Measurements from ENCODE around the gene HCLS1. TPM values are rescaled to one million over a fixed set of nuclear protein-coding genes. Genes with fewer than 3 reads are reported as not detected.

The HCLS1 gene
- total RNA-seq, 3 donors from 2014 or later (not counting 1 experiment from before 2014, with no cell fraction given) = 331 to 356 (median 336) TPM

GRCh38 chr3:121630355-121630754, 30.3 kb downstream of the HCLS1 start:
- WGBS (ENCODE audit: insufficient coverage) = 91% methylated on average over 1 of the region's 1 CpG

GRCh38 chr3:121629601-121630000, 31.1 kb downstream of the HCLS1 start:
- Mint-ChIP-seq H3K4me3 (no peak overlapping the region), H3K36me3 (peaks cover 38% of the 10 kb centered on the region), H3K4me1 (peaks cover 0 to 19% of the 10 kb centered on the region in 2 donors), H3K9me3 (no peaks in the 10 kb centered on the region), H3K27me3 (ENCODE audit: low read depth in 2 of 2) (no peaks in the 10 kb centered on the region), H3K27ac (peak overlapping the region; percentile 41 to 81)
- no peak overlapping the region for H3K4me3 ChIP-seq (ENCODE audit: low read length)
- peaks cover 38% of the 10 kb centered on the region for H3K36me3 ChIP-seq (ENCODE audit: control insufficient read depth, insufficient read depth, low read length)
- no peak for TF ChIP-seq CTCF (IDR thresholded peaks at IDR 0.05)
- H3K27me3 ChIP-seq (ENCODE audit: control insufficient read depth, insufficient read depth, low read length) = no peaks in the 10 kb centered on the region
- no peak for ATAC-seq
- no peaks in the 10 kb centered on the region for H3K9me3 ChIP-seq (ENCODE audit: control insufficient read depth, insufficient read depth, low read length)
- DNase-seq = no peak
- intact Hi-C loops (cut with micrococcal nuclease) = no loop called here
- H3K4me1 ChIP-seq (ENCODE audit: control insufficient read depth, insufficient read depth, low read length) = no peaks in the 10 kb centered on the region
- WGBS (ENCODE audit: insufficient coverage) = 96% methylated on average over 6 of the region's 6 CpGs
- H3K27ac ChIP-seq (ENCODE audit: low read length) = no peak overlapping the region

More at GRCh38 chr3:121630355-121630754, 30.3 kb downstream of the HCLS1 start:
- Mint-ChIP-seq H3K36me3 (peaks cover 46% of the 10 kb centered on the region), H3K9me3 (no peaks in the 10 kb centered on the region), H3K27me3 (ENCODE audit: low read depth in 2 of 2) (no peaks in the 10 kb centered on the region), H3K4me3 (no peak overlapping the region), H3K4me1 (peaks cover 0 to 19% of the 10 kb centered on the region in 2 donors), H3K27ac (peak overlapping the region; percentile 41 to 81)
- no peak for DNase-seq
- no peaks in the 10 kb centered on the region for H3K9me3 ChIP-seq (ENCODE audit: control insufficient read depth, insufficient read depth, low read length)
- H3K36me3 ChIP-seq (ENCODE audit: control insufficient read depth, insufficient read depth, low read length) = peaks cover 46% of the 10 kb centered on the region
- H3K4me3 ChIP-seq (ENCODE audit: low read length) = no peak overlapping the region
- H3K27me3 ChIP-seq (ENCODE audit: control insufficient read depth, insufficient read depth, low read length) = no peaks in the 10 kb centered on the region
- H3K4me1 ChIP-seq (ENCODE audit: control insufficient read depth, insufficient read depth, low read length) = no peaks in the 10 kb centered on the region
- no peak overlapping the region for H3K27ac ChIP-seq (ENCODE audit: low read length)
- no peak for ATAC-seq
- no peak for TF ChIP-seq CTCF (IDR thresholded peaks at IDR 0.05)
- intact Hi-C loops (cut with micrococcal nuclease) = no loop called here

- Mint-ChIP-seq H3K4me1 (peaks cover 0 to 19% of the 10 kb centered on the region in 2 donors), H3K27me3 (ENCODE audit: low read depth in 2 of 2) (no peaks in the 10 kb centered on the region), H3K36me3 (peaks cover 27% of the 10 kb centered on the region), H3K4me3 (no peak overlapping the region), H3K9me3 (no peaks in the 10 kb centered on the region), H3K27ac (no peak overlapping the region)
- H3K9me3 ChIP-seq (ENCODE audit: control insufficient read depth, insufficient read depth, low read length) = no peaks in the 10 kb centered on the region
- H3K4me1 ChIP-seq (ENCODE audit: control insufficient read depth, insufficient read depth, low read length) = no peaks in the 10 kb centered on the region
- H3K27ac ChIP-seq (ENCODE audit: low read length) = no peak overlapping the region
- peaks cover 20% of the 10 kb centered on the region for H3K36me3 ChIP-seq (ENCODE audit: control insufficient read depth, insufficient read depth, low read length)
- WGBS (ENCODE audit: insufficient coverage) = 60% methylated on average over 3 of the region's 3 CpGs
- DNase-seq (no peak), ATAC-seq (no peak)
- H3K27me3 ChIP-seq (ENCODE audit: control insufficient read depth, insufficient read depth, low read length) = no peaks in the 10 kb centered on the region
- no peak overlapping the region for H3K4me3 ChIP-seq (ENCODE audit: low read length)
- TF ChIP-seq CTCF (IDR thresholded peaks at IDR 0.05) = no peak
- intact Hi-C loops (cut with micrococcal nuclease) = no loop called here
Observed at GRCh38 chr3:121627622-121628021, 33.1 kb downstream of the HCLS1 start.

- Histone ChIP-seq H3K9me3 (ENCODE audit: control insufficient read depth, insufficient read depth, low read length) (no peaks in the 10 kb centered on the region), H3K36me3 (ENCODE audit: control insufficient read depth, insufficient read depth, low read length) (peaks cover 16% of the 10 kb centered on the region), H3K4me3 (ENCODE audit: low read length) (no peak overlapping the region), H3K4me1 (ENCODE audit: control insufficient read depth, insufficient read depth, low read length) (no peaks in the 10 kb centered on the region), H3K27ac (ENCODE audit: low read length) (no peak overlapping the region), H3K27me3 (ENCODE audit: control insufficient read depth, insufficient read depth, low read length) (no peaks in the 10 kb centered on the region)
- Mint-ChIP-seq H3K36me3 (peaks cover 24% of the 10 kb centered on the region), H3K9me3 (no peaks in the 10 kb centered on the region), H3K27me3 (ENCODE audit: low read depth in 2 of 2) (no peaks in the 10 kb centered on the region), H3K4me1 (peaks cover 0 to 16% of the 10 kb centered on the region in 2 donors), H3K4me3 (no peak overlapping the region), H3K27ac (no peak overlapping the region)
- ATAC-seq = no peak
- TF ChIP-seq CTCF (IDR thresholded peaks at IDR 0.05) = no peak
- WGBS (ENCODE audit: insufficient coverage) = 97% methylated on average over 4 of the region's 4 CpGs
- intact Hi-C loops (cut with micrococcal nuclease) = no loop called here
- no peak for DNase-seq
Observed at GRCh38 chr3:121627211-121627610, 33.5 kb downstream of the HCLS1 start.
